ENCODE data around the gene MATR3.
"Not testable (repeated sequence)": the region's sequence is repeated elsewhere in the genome, so short reads cannot be mapped to it uniquely, and the experiment has no call there.

MATR3 gene

GRCh38 chr5:139355900-139356299, 62.4 kb downstream of the MATR3 start:
- not testable (repeated sequence) for DNase-seq

GRCh38 chr5:139358064-139358463, 64.5 kb downstream of the MATR3 start:
- no peak for DNase-seq

GRCh38 chr5:139360384-139360783, 66.8 kb downstream of the MATR3 start:
- DNase-seq: no peak

- DNase-seq: no peak
These were observed 68.4 kb downstream of the MATR3 start for GRCh38 chr5:139361835-139362429.

GRCh38 chr5:139363937-139364336, 70.4 kb downstream of the MATR3 start:
- no peak for DNase-seq

GRCh38 chr5:139364466-139364865, 70.9 kb downstream of the MATR3 start:
- no peak for DNase-seq

GRCh38 chr5:139368613-139369012, 75.1 kb downstream of the MATR3 start:
- DNase-seq: no peak

GRCh38 chr5:139369181-139369580, 75.6 kb downstream of the MATR3 start:
- DNase-seq: no peak

- DNase-seq: no peak
These were observed 78.2 kb downstream of the MATR3 start for GRCh38 chr5:139371482-139372435.

GRCh38 chr5:139374909-139375308, 81.4 kb downstream of the MATR3 start:
- DNase-seq: no peak

GRCh38 chr5:139376364-139376763, 82.8 kb downstream of the MATR3 start:
- DNase-seq: no peak

- no peak for DNase-seq
These were observed 83.7 kb downstream of the MATR3 start for GRCh38 chr5:139377226-139377625.

- DNase-seq: no peak
These were observed 84.7 kb downstream of the MATR3 start for GRCh38 chr5:139378101-139378825.

GRCh38 chr5:139378941-139379361, 85.4 kb downstream of the MATR3 start:
- no peak for DNase-seq

- DNase-seq: no peak
These were observed 86.3 kb downstream of the MATR3 start for GRCh38 chr5:139379626-139380449.

Measured in GF-D8 (cell line).